Measurements from ENCODE around the gene RGPD4. TPM values are rescaled to one million over a fixed set of nuclear protein-coding genes. Genes with fewer than 3 reads are reported as not detected.
"Not testable (repeated sequence)": the region's sequence is repeated elsewhere in the genome, so short reads cannot be mapped to it uniquely, and the experiment has no call there.

RGPD4 gene
- 0.01 TPM for polyA plus RNA-seq
- long read RNA-seq, donor 1: 0 reads
- long read RNA-seq, donor 2: 0 reads
- long read RNA-seq, donor 3: 0 reads
- long read RNA-seq, donor 4: 0 reads
- long read RNA-seq, donor 5: 0 reads
- long read RNA-seq, donor 6: 0 reads
- long read RNA-seq, donor 7: 0 reads
- long read RNA-seq, donor 8: 0 reads
- long read RNA-seq, donor 9: 0 reads
- long read RNA-seq, donor 10: 0 reads
- long read RNA-seq, donor 11: 0 reads

DNA sequence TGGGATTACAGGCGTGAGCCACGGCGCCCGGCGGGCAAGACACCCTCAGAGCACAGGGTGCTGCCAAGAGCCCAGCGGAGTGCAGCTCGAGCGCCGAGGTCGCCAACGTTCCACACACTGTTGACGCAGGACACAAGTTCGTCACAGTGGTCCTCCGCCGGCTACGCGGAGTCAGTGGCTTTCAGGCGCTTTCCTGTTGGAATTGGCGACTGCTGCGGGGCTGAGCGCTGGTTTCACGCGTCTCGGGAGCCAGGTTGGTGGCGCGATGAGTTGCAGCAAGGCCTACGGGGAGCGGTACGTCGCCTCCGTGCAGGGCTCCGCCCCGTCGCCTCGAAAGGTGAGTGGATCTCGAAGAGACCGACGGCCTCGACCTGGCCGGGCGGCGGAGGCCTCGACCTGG is at the start of gene RGPD4:
RGPD4 (plus strand) TSS at position 144 of the 400 bp plus-strand sequence; CDS start at position 266, 122 bp downstream.
- H3K4me3 ChIP-seq (ENCODE audit: low read length); H3K4me1 ChIP-seq (ENCODE audit: control insufficient read depth, insufficient read depth, low read length); H3K27me3 ChIP-seq (ENCODE audit: control insufficient read depth, insufficient read depth, low read length); H3K27ac ChIP-seq (ENCODE audit: low read length); H3K9me3 ChIP-seq (ENCODE audit: control insufficient read depth, low read depth, low read length); DNase-seq; H3K36me3 ChIP-seq (ENCODE audit: control insufficient read depth, insufficient read depth, low read length): not testable (repeated sequence)
- no CpG with 5 or more reads among the region's 43 CpGs for WGBS (ENCODE audit: insufficient coverage, low lambda C conversion rate)

DNA sequence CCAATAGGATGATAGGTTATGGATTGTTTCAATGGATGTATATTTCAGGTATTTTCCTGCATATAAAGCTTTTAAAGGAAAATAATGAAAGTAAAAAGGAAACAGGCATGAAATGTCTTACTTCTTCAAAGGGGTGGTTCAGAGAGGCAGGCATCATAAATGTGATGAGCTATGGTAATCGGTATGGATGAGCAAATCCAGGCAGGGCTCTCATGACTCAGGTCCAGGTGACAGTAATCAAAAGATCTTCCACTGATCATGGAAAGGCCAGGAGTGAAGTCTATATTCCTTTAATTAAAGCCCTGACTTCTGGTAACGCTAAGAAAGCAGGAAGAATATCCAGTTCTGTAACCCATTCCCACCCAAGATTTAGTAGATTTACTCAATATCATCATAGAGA is 48.7 kb upstream of the RGPD4 start:
- no peak overlapping the region for H3K27ac ChIP-seq (ENCODE audit: low read length)
- H3K4me1 ChIP-seq (ENCODE audit: control insufficient read depth, insufficient read depth, low read length): no peaks in the 10 kb centered on the region
- no peaks in the 10 kb centered on the region for H3K27me3 ChIP-seq (ENCODE audit: control insufficient read depth, insufficient read depth, low read length)
- H3K9me3 ChIP-seq (ENCODE audit: control insufficient read depth, low read depth, low read length): no peaks in the 10 kb centered on the region
- no peak overlapping the region for H3K4me3 ChIP-seq (ENCODE audit: low read length)
- no peaks in the 10 kb centered on the region for H3K36me3 ChIP-seq (ENCODE audit: control insufficient read depth, insufficient read depth, low read length)
- no CpG with 5 or more reads among the region's 2 CpGs for WGBS (ENCODE audit: insufficient coverage, low lambda C conversion rate)
- no peak for DNase-seq

DNA sequence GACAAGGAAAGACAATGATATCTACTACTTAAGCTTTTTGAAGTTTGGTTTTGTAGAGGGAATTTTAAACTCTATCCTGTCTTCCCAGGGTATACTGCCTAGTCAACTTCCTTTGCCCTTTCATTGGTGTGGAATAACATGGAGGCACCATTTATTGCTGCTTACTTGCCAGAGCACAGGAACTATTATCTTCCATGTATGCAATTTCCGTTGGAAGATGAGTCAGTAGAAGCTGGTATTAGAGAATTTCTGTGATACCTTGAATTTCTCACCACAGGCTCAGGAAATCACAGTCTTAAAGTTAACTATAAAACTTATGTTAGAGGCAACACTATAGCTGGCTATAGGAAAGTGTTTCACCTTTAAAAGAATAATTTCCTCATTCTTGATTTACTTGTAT is 40.9 kb upstream of the RGPD4 start:
- H3K27me3 ChIP-seq (ENCODE audit: control insufficient read depth, insufficient read depth, low read length): no peaks in the 10 kb centered on the region
- H3K4me1 ChIP-seq (ENCODE audit: control insufficient read depth, insufficient read depth, low read length): no peaks in the 10 kb centered on the region
- H3K4me3 ChIP-seq (ENCODE audit: low read length): no peak overlapping the region
- H3K27ac ChIP-seq (ENCODE audit: low read length): no peak overlapping the region
- no peaks in the 10 kb centered on the region for H3K9me3 ChIP-seq (ENCODE audit: control insufficient read depth, low read depth, low read length)
- no peaks in the 10 kb centered on the region for H3K36me3 ChIP-seq (ENCODE audit: control insufficient read depth, insufficient read depth, low read length)
- WGBS (ENCODE audit: insufficient coverage, low lambda C conversion rate): no CpG with 5 or more reads among the region's 1 CpG
- no peak for DNase-seq

DNA sequence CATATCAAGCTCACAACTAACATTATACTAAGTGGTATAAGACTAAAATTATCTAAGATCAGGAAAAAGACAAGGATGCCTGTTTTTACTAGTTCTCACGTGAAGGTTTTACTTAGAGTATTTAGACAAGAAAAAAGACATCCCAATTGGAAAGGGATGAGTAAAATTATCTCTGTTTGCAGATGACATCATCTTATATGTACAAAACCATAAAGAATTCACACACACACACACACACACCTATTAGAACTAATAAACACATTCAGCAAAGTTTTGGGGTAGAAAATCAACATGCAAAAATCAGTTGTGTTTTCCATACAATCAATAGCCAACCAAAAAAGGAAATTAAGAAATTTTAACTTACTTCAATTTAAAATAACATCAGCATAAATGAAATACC is 35.9 kb upstream of the RGPD4 start:
- no CpG with 5 or more reads among the region's 1 CpG for WGBS (ENCODE audit: insufficient coverage, low lambda C conversion rate)
- H3K27ac ChIP-seq (ENCODE audit: low read length): no peak overlapping the region
- no peaks in the 10 kb centered on the region for H3K27me3 ChIP-seq (ENCODE audit: control insufficient read depth, insufficient read depth, low read length)
- H3K4me3 ChIP-seq (ENCODE audit: low read length): no peak overlapping the region
- no peak for DNase-seq
- no peaks in the 10 kb centered on the region for H3K4me1 ChIP-seq (ENCODE audit: control insufficient read depth, insufficient read depth, low read length)
- H3K9me3 ChIP-seq (ENCODE audit: control insufficient read depth, low read depth, low read length): no peaks in the 10 kb centered on the region
- no peaks in the 10 kb centered on the region for H3K36me3 ChIP-seq (ENCODE audit: control insufficient read depth, insufficient read depth, low read length)

DNA sequence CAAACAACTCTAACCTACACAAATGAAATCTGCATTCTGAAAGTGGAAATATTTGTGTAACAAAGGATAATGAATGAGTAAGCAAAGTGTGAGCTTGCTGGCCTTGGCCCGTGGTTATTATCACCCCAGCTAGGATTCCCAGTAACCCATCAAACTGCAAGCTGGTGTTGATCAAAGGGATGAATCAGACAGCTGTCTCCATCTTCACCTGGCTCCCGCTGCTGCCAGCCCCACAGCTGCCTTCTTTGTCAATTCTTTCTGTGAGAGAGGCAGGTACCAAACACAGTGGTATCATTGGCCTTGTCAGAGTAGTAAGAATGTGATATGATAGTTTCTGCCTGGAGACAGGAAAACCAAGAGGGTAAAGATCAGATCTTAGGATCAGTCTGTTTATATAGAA is 25.2 kb upstream of the RGPD4 start:
- Histone ChIP-seq H3K4me3 (ENCODE audit: low read length) (no peak overlapping the region), H3K36me3 (ENCODE audit: control insufficient read depth, insufficient read depth, low read length) (no peaks in the 10 kb centered on the region), H3K9me3 (ENCODE audit: control insufficient read depth, low read depth, low read length) (no peaks in the 10 kb centered on the region), H3K27ac (ENCODE audit: low read length) (no peak overlapping the region), H3K27me3 (ENCODE audit: control insufficient read depth, insufficient read depth, low read length) (no peaks in the 10 kb centered on the region), H3K4me1 (ENCODE audit: control insufficient read depth, insufficient read depth, low read length) (no peaks in the 10 kb centered on the region)
- no peak for DNase-seq
- WGBS (ENCODE audit: insufficient coverage, low lambda C conversion rate): no CpG with 5 or more reads among the region's 2 CpGs

DNA sequence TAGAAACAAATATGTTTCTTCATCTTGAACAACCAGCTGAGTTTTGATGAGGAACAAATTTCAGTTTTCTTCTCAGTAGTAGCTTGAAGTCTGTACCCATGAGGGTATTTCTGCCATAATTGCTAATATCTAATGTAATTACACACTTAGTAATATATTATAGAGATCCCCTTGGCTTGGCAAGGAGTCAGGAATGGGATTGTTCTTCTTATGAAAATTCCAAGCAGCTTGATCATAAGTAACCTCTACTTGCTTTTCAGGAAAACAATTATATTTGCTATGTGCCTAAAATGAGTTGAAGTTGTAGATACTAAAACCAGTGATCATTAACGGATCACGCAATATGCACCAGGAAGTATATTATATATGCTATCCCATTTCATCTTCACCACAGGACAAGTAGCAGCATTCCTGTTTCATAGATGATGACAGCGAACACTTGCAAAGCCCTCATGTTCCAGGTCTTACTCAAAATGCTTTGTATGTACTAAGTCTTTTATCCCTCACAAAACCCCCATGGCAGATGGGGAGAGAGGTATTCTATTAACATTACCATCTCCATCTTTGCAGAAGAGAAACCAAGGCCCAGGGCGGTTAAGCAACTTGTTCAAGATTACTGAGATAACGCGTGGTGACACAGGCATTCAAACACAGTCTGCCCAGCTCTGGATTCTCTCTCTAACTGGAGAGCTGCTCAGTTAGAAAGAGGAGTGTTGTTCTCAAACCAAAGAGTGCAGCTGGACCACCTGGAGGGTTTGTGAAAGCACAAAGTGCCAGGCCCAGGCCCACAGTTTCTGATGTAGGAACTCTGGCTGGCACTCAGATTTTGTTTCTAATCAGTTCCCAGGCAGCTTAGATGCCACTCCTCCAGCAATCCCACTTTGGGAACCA is 21.8 kb upstream of the RGPD4 start:
- no peaks in the 10 kb centered on the region for H3K27me3 ChIP-seq (ENCODE audit: control insufficient read depth, insufficient read depth, low read length)
- no peak for DNase-seq
- peaks cover 3% of the 10 kb centered on the region for H3K4me1 ChIP-seq (ENCODE audit: control insufficient read depth, insufficient read depth, low read length)
- no peaks in the 10 kb centered on the region for H3K9me3 ChIP-seq (ENCODE audit: control insufficient read depth, low read depth, low read length)
- no peak overlapping the region for H3K27ac ChIP-seq (ENCODE audit: low read length)
- H3K36me3 ChIP-seq (ENCODE audit: control insufficient read depth, insufficient read depth, low read length): no peaks in the 10 kb centered on the region
- no peak overlapping the region for H3K4me3 ChIP-seq (ENCODE audit: low read length)
- no CpG with 5 or more reads among the region's 6 CpGs for WGBS (ENCODE audit: insufficient coverage, low lambda C conversion rate)

DNA sequence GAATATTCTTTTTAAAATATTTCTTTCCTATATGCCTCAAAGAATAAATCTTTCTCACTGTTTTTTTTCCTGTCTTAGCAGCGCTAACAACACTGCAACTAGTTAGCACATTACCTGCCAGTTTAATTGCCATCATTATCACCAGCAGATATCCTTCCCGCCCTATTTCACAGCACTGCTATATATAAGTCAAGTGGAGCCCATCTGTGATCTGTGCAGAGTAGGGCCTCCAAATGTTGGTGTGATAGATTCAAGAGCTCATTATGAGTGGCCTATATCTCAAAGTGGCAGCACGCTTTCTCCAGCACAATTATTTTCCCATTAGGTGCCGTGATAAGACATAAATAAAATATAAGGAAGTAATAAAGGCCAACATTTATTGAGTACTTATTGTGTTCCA is 19.8 kb upstream of the RGPD4 start:
- peaks cover 3% of the 10 kb centered on the region for H3K4me1 ChIP-seq (ENCODE audit: control insufficient read depth, insufficient read depth, low read length)
- no peak overlapping the region for H3K4me3 ChIP-seq (ENCODE audit: low read length)
- H3K27ac ChIP-seq (ENCODE audit: low read length): no peak overlapping the region
- 100% methylated on average over 1 of the region's 4 CpGs for WGBS (ENCODE audit: insufficient coverage, low lambda C conversion rate)
- no peaks in the 10 kb centered on the region for H3K36me3 ChIP-seq (ENCODE audit: control insufficient read depth, insufficient read depth, low read length)
- no peaks in the 10 kb centered on the region for H3K27me3 ChIP-seq (ENCODE audit: control insufficient read depth, insufficient read depth, low read length)
- no peaks in the 10 kb centered on the region for H3K9me3 ChIP-seq (ENCODE audit: control insufficient read depth, low read depth, low read length)
- no peak for DNase-seq

DNA sequence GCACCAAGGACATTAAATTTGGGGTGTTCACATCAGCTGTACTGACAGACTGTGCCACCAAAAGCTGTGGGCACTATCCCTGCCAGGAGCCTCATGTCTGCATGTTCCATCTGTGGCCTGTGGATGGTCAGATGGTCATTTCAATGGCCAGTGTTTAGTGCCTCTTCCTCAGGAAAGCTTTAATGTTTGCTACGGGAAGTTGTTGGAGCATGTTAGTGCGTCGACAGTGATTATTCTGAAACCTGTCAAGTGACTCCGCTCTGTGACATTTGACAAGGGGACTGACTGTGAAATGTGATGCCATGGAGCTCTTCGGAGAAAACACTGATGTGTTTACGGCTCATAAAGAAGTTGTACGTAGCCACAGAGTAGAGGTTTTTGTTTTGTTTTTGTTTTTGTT is 18.7 kb upstream of the RGPD4 start:
- Histone ChIP-seq H3K4me1 (ENCODE audit: control insufficient read depth, insufficient read depth, low read length) (peaks cover 3% of the 10 kb centered on the region), H3K27ac (ENCODE audit: low read length) (no peak overlapping the region), H3K36me3 (ENCODE audit: control insufficient read depth, insufficient read depth, low read length) (no peaks in the 10 kb centered on the region), H3K4me3 (ENCODE audit: low read length) (no peak overlapping the region), H3K9me3 (ENCODE audit: control insufficient read depth, low read depth, low read length) (no peaks in the 10 kb centered on the region), H3K27me3 (ENCODE audit: control insufficient read depth, insufficient read depth, low read length) (no peaks in the 10 kb centered on the region)
- no peak for DNase-seq
- WGBS (ENCODE audit: insufficient coverage, low lambda C conversion rate): no CpG with 5 or more reads among the region's 7 CpGs

DNA sequence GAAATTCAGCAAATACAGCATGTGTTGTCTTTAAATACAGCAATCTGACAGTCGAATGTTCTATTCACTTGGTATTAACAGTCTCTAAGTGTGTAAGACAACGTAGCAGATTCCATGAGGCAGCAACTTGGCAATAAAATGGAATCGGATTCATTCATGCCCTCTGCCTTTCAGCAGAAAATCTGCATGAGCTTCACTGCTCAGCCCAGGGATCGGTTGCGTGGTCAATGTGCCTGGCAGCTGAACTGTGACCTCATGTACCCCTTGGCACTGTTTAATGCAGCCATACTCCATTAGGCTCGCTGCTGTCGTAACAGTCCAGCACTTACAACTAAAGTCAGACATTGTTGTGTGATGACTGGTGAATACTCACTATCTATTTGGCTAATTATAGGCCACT is 17.7 kb upstream of the RGPD4 start:
- no peak overlapping the region for H3K4me3 ChIP-seq (ENCODE audit: low read length)
- no CpG with 5 or more reads among the region's 7 CpGs for WGBS (ENCODE audit: insufficient coverage, low lambda C conversion rate)
- no peaks in the 10 kb centered on the region for H3K36me3 ChIP-seq (ENCODE audit: control insufficient read depth, insufficient read depth, low read length)
- H3K27me3 ChIP-seq (ENCODE audit: control insufficient read depth, insufficient read depth, low read length): no peaks in the 10 kb centered on the region
- peaks cover 3% of the 10 kb centered on the region for H3K4me1 ChIP-seq (ENCODE audit: control insufficient read depth, insufficient read depth, low read length)
- no peak overlapping the region for H3K27ac ChIP-seq (ENCODE audit: low read length)
- H3K9me3 ChIP-seq (ENCODE audit: control insufficient read depth, low read depth, low read length): no peaks in the 10 kb centered on the region
- DNase-seq: no peak

DNA sequence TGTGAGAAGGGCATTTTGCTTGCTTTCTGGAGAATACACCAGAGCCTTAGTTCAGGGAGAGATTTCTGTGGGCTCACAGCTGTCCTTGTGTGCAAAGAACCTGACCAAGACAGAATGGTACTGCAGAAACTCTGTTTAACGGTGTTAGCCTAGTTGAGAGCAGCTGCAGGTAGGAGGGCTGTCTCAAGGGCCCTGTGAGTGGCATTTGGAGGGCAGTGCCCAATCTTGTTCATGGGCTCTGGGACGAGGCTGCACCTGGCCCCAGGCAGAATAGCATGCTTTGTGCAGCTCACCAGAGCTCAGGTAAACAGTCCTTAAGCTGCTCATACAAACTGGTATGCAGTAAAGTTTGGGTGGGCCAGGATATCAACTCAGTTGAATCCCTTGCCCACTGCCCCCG is 16.9 kb upstream of the RGPD4 start:
- no peak overlapping the region for H3K27ac ChIP-seq (ENCODE audit: low read length)
- no peaks in the 10 kb centered on the region for H3K27me3 ChIP-seq (ENCODE audit: control insufficient read depth, insufficient read depth, low read length)
- H3K9me3 ChIP-seq (ENCODE audit: control insufficient read depth, low read depth, low read length): no peaks in the 10 kb centered on the region
- no CpG with 5 or more reads among the region's 3 CpGs for WGBS (ENCODE audit: insufficient coverage, low lambda C conversion rate)
- H3K4me3 ChIP-seq (ENCODE audit: low read length): no peak overlapping the region
- DNase-seq: no peak
- H3K36me3 ChIP-seq (ENCODE audit: control insufficient read depth, insufficient read depth, low read length): no peaks in the 10 kb centered on the region
- peaks cover 3% of the 10 kb centered on the region for H3K4me1 ChIP-seq (ENCODE audit: control insufficient read depth, insufficient read depth, low read length)

Measured in large intestine (tissue), 12 donors.